Neural progenitor cell (in vitro differentiated cells): ENCODE measurements around the gene NDUFS2.

Experiments used
- CTCF ChIP-seq: fragments of 200-600 bp; sonication (generic); IDR thresholded peaks from 2 replicates; pipeline ENCODE4 v1.5.1; 2017; ENCODE audit warnings: antibody characterized with exemption, mild to moderate bottlenecking
- EZH2 ChIP-seq: fragments of 200-600 bp; sonication (generic); IDR thresholded peaks from 2 replicates; pipeline ENCODE4 v1.6.1; 2017; ENCODE audit warnings: antibody characterized with exemption, mild to moderate bottlenecking, moderate library complexity
- EZH2phosphoT487 ChIP-seq: fragments of 200-600 bp; sonication (generic); IDR thresholded peaks from 2 replicates; pipeline ENCODE4 v1.6.1; 2017; ENCODE audit warnings: antibody characterized with exemption

GRCh38 chr1:161199506-161200139 lies 2.5 kb upstream of the NDUFS2 start:
- no peak for TF ChIP-seq CTCF
- no peak for TF ChIP-seq EZH2phosphoT487
- no peak for TF ChIP-seq EZH2
